ENCODE data around the gene ST6GALNAC1. TPM values are rescaled to one million over a fixed set of nuclear protein-coding genes. Genes with fewer than 3 reads are reported as not detected.

The ST6GALNAC1 gene
- total RNA-seq, 1 experiment from 2014 or later, result not detected

GRCh38 chr17:76584427-76585032 lies 59.0 kb downstream of the ST6GALNAC1 start:
- Histone ChIP-seq H3K4me3 (replicated peaks in 1 of 2; ENCODE audit: low read depth in 1 of 2, low read length in 2 of 2) (peak overlapping the region; percentile 68 to 87), H3K27me3 (ENCODE audit: insufficient read depth, low read length) (no peaks in the 10 kb centered on the region), H3K9ac (ENCODE audit: low read length) (peak overlapping the region; percentile 86), H3K36me3 (ENCODE audit: control insufficient read depth in 1 of 2, insufficient read depth in 2 of 2, low read length in 2 of 2) (no peaks in the 10 kb centered on the region), H2AFZ (ENCODE audit: low read depth, low read length, poor library complexity, severe bottlenecking) (no peak overlapping the region), H3K4me2 (ENCODE audit: low read length) (peak overlapping the region; percentile 99), H3K27ac (ENCODE audit: low read depth, low read length) (peak overlapping the region; percentile 80; the same call in 1 of the 2 replicates), H3K4me1 (ENCODE audit: control insufficient read depth in 1 of 2, insufficient read depth in 2 of 2, low read length in 2 of 2) (peaks cover 21 to 45% of the 10 kb centered on the region in 2 experiments), H3K79me2 (ENCODE audit: insufficient read depth, low read length) (no peaks in the 10 kb centered on the region; the same call in 1 of the 2 replicates), H4K20me1 (ENCODE audit: insufficient read depth) (no peaks in the 10 kb centered on the region), H3K9me3 (ENCODE audit: control insufficient read depth in 1 of 2, insufficient read depth in 1 of 2, low read depth in 1 of 2, low read length in 2 of 2) (no peaks in the 10 kb centered on the region), H3K9me2 (ENCODE audit: insufficient read depth) (no peaks in the 10 kb centered on the region)
- ChIA-PET RAD21 (ENCODE audit: low non-redundant PET in 1 of 2, low total read pairs in 2 of 2, uncharacterized antibody in 2 of 2, unreplicated experiment in 2 of 2) (no interaction called here), POLR2A (interaction anchor here (0.6 to 1.8 kb wide), 3 partner anchors 9 to 38 kb away, joined by 3 to 10 read pairs (median 4); no protein-coding TSS in a partner anchor), CTCF (interaction anchor here (0.9 kb wide), 1 partner anchor 39 kb away, joined by 4 read pairs; no protein-coding TSS in a partner anchor)
- intact Hi-C loops (cut with micrococcal nuclease), result no loop called here
- TF ChIP-seq, protein P1, sequence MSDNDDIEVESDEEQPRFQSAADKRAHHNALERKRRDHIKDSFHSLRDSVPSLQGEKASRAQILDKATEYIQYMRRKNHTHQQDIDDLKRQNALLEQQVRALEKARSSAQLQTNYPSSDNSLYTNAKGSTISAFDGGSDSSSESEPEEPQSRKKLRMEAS (IDR thresholded peaks at IDR 0.05), result peak; percentile 41; the same call in 1 of the 2 replicates
- TF ChIP-seq JUND (IDR thresholded peaks at IDR 0.05), result no peak
- BruUV-seq (replicated peaks), result no TSS peak
- ATAC-seq, result no peak; the same call in none of the 2 replicates
- DNase-seq (ENCODE audit: low read depth, low spot score), result no peak

- Histone ChIP-seq H3K36me3 (ENCODE audit: control insufficient read depth in 1 of 2, insufficient read depth in 2 of 2, low read length in 2 of 2) (no peaks in the 10 kb centered on the region), H3K9me3 (ENCODE audit: control insufficient read depth in 1 of 2, insufficient read depth in 1 of 2, low read depth in 1 of 2, low read length in 2 of 2) (no peaks in the 10 kb centered on the region), H3K4me2 (ENCODE audit: low read length) (no peak overlapping the region), H2AFZ (ENCODE audit: low read depth, low read length, poor library complexity, severe bottlenecking) (no peak overlapping the region), H3K27ac (ENCODE audit: low read depth, low read length) (no peak overlapping the region), H3K27me3 (ENCODE audit: insufficient read depth, low read length) (no peaks in the 10 kb centered on the region), H3K9ac (ENCODE audit: low read length) (no peak overlapping the region), H4K20me1 (ENCODE audit: insufficient read depth) (no peaks in the 10 kb centered on the region), H3K4me3 (replicated peaks in 1 of 2; ENCODE audit: low read depth in 1 of 2, low read length in 2 of 2) (no peak overlapping the region), H3K9me2 (ENCODE audit: insufficient read depth) (no peaks in the 10 kb centered on the region), H3K4me1 (ENCODE audit: control insufficient read depth in 1 of 2, insufficient read depth in 2 of 2, low read length in 2 of 2) (peaks cover 21 to 48% of the 10 kb centered on the region in 2 experiments), H3K79me2 (ENCODE audit: insufficient read depth, low read length) (no peaks in the 10 kb centered on the region; the same call in 1 of the 2 replicates)
- TF ChIP-seq POLR2A (IDR thresholded peaks at IDR 0.05; ENCODE audit: borderline replicate concordance, extremely low read depth, insufficient read depth, insufficient read length) (no peak), CEBPB (IDR thresholded peaks at IDR 0.05; ENCODE audit: low read depth) (no peak), ATF3 (IDR thresholded peaks at IDR 0.05) (no peak), FOSL1 (IDR thresholded peaks at IDR 0.05; ENCODE audit: low read depth) (no peak), SP1 (IDR thresholded peaks at IDR 0.05; ENCODE audit: low read depth) (no peak), ZNF274 (IDR thresholded peaks at IDR 0.05; ENCODE audit: low read depth, low read length) (no peak), CBX3 (IDR thresholded peaks at IDR 0.05; ENCODE audit: low read depth) (no peak), POLR2AphosphoS5 (IDR thresholded peaks at IDR 0.05; ENCODE audit: low read depth, low read length) (no peak), SIN3A (IDR thresholded peaks at IDR 0.05; ENCODE audit: low read depth) (no peak), EZH2 (IDR thresholded peaks at IDR 0.05) (no peak), ELF1 (IDR thresholded peaks at IDR 0.05; ENCODE audit: borderline replicate concordance, low read depth) (no peak), ZFX (IDR thresholded peaks at IDR 0.05) (no peak), JUND (IDR thresholded peaks at IDR 0.05) (no peak), REST (IDR thresholded peaks at IDR 0.05; ENCODE audit: low read depth) (no peak)
- TF ChIP-seq, protein P1 (IDR thresholded peaks at IDR 0.05), result no peak
- POLR2A ChIA-PET, result interaction anchor here (0.6 kb wide), 1 partner anchor 16 kb away, joined by 3 read pairs; no protein-coding TSS in a partner anchor
- CTCF ChIA-PET, result interaction anchor here (0.7 kb wide), 1 partner anchor 155 kb away, joined by 3 read pairs; the partner anchor contains the start of gene MFSD11
- intact Hi-C loops (cut with micrococcal nuclease), result no loop called here
- RAD21 ChIA-PET (ENCODE audit: low non-redundant PET in 1 of 2, low total read pairs in 2 of 2, uncharacterized antibody in 2 of 2, unreplicated experiment in 2 of 2), result no interaction called here
- ATAC-seq (no peak), DNase-seq (ENCODE audit: low read depth, low spot score) (no peak)
- BruUV-seq (replicated peaks), result no TSS peak
These were observed 60.9 kb downstream of the ST6GALNAC1 start for GRCh38 chr17:76582660-76583059.

Measured in HCT116 (cell line).